HepG2 (cell line): Measurements from ENCODE around the gene WDR41. TPM values are rescaled to one million over a fixed set of nuclear protein-coding genes. Genes with fewer than 3 reads are reported as not detected.

Source experiments
- ATAC-seq: fragments of 200-7000 bp; cut with Tn5 transposase; 3 replicates; pipeline ENCODE4 v1.9.1; 2020; ENCODE audit warnings: mild to moderate bottlenecking, moderate library complexity
- BruUV-seq: library from RNA; stranded (reverse); fragments of 400-500 nt; replicated peaks from 2 replicates; lab custom pipeline; 2021; lab: Mats Ljungman, UMichigan
- CTCF ChIA-PET: fragments of 300-600 bp; formaldehyde crosslinking; extraction: SDS; loops from one replicate; lab custom pipeline; 2021; ENCODE audit warnings: low total read pairs, inconsistent platforms, low intra/inter-chr PET ratio; lab: Yijun Ruan, JAX
- POLR2A ChIA-PET: fragments of 350-600 bp; sonication (Branson Sonifier 250); formaldehyde crosslinking; loops from one replicate; lab custom pipeline; 2020; ENCODE audit warnings: antibody characterized with exemption, inconsistent platforms; lab: Yijun Ruan, JAX
- DNase-seq: peaks from one replicate; pipeline ENCODE4 v3.0.0-alpha.2; 2015; ENCODE audit warnings: low spot score
- FAIRE-seq: peaks from 3 replicates; lab custom pipeline; 2011; peaks lifted over from hg19 to GRCh38; lab: Jason Lieb, UNC
- H2AFZ ChIP-seq: one replicate; pipeline ENCODE4 v1.6.1; 2011; ENCODE audit warnings: low read length, inconsistent platforms
- H3K27ac ChIP-seq: fragments of 300-600 bp; 3 replicates; pipeline ENCODE4 v1.8.0; 2011; ENCODE audit warnings: mixed run types, mild to moderate bottlenecking, mixed read lengths, low read length, inconsistent platforms; ENCODE audit not compliant: insufficient read depth; ENCODE audit errors: extremely low read length
- H3K27me3 ChIP-seq, 2 experiments: fragments of 200-600 bp in 1 of 2; 2 replicates in 1 of 2; 3 replicates in 1 of 2; pipeline versions ENCODE4 v1.6.0 to v1.8.0; 2011; ENCODE audit warnings: low read length in 2 of 2, mild to moderate bottlenecking in 2 of 2, moderate library complexity in 2 of 2, inconsistent platforms in 1 of 2; ENCODE audit not compliant: insufficient read depth in 2 of 2, control insufficient read depth in 1 of 2
- H3K36me3 ChIP-seq, 2 experiments: fragments of 200-600 bp in 1 of 2; replicated peaks in 1 of 2; 2 replicates in 1 of 2; 3 replicates in 1 of 2; pipeline versions ENCODE4 v1.5.1 to v1.8.0; 2011; ENCODE audit warnings: low read length in 2 of 2, inconsistent platforms in 1 of 2; ENCODE audit not compliant: insufficient read depth in 2 of 2, control insufficient read depth in 1 of 2
- H3K4me1 ChIP-seq: 2 replicates; pipeline ENCODE4 v1.5.1; 2012; ENCODE audit warnings: low read length, inconsistent platforms; ENCODE audit not compliant: insufficient read depth
- H3K4me2 ChIP-seq: 2 replicates; pipeline ENCODE4 v1.6.0; 2011; ENCODE audit warnings: low read depth, low read length, inconsistent platforms
- H3K4me3 ChIP-seq, 3 experiments: fragments of 200-600 bp in 1 of 3; sonication (generic), shearing (Covaris generic) in 1 of 3; replicated peaks in 1 of 3; 2 replicates each; pipeline ENCODE4 v1.5.1; 2011 to 2016; ENCODE audit warnings: low read length in 3 of 3, inconsistent platforms in 2 of 3, low read depth in 2 of 3, mild to moderate bottlenecking in 2 of 3, control low read depth in 1 of 3, mixed read lengths in 1 of 3; ENCODE audit not compliant: insufficient read depth in 1 of 3
- H3K79me2 ChIP-seq: one replicate; pipeline ENCODE4 v1.6.1; 2011; ENCODE audit warnings: low read length, inconsistent platforms; ENCODE audit not compliant: insufficient read depth
- H3K9ac ChIP-seq: 2 replicates; pipeline ENCODE4 v1.6.0; 2011; ENCODE audit warnings: mild to moderate bottlenecking, low read depth, low read length, inconsistent platforms; ENCODE audit not compliant: insufficient read depth
- H3K9me3 ChIP-seq: 2 replicates; pipeline ENCODE4 v1.5.1; 2012; ENCODE audit warnings: mild to moderate bottlenecking, low read length
- H4K20me1 ChIP-seq: 2 replicates; pipeline ENCODE4 v1.6.0; 2011; ENCODE audit warnings: inconsistent platforms, mild to moderate bottlenecking, low read length, moderate library complexity; ENCODE audit not compliant: insufficient read depth
- HHEX ChIP-seq: IDR thresholded peaks from 2 replicates; pipeline ENCODE4 v1.6.1; 2016; ENCODE audit warnings: control low read depth
- RARG ChIP-seq: sonication (generic); formaldehyde crosslinking; IDR thresholded peaks from 2 replicates; pipeline ENCODE4 v1.4.0; 2020; ENCODE audit warnings: low read depth, mild to moderate bottlenecking, missing genetic modification reagents
- SMYD3 ChIP-seq: sonication (generic); formaldehyde crosslinking; IDR thresholded peaks from 2 replicates; pipeline ENCODE4 v1.8.1; 2023; ENCODE audit warnings: mild to moderate bottlenecking, missing genetic modification reagents
- YY1 ChIP-seq: IDR thresholded peaks from 2 replicates; pipeline ENCODE4 v1.6.1; 2011; ENCODE audit warnings: low read length, low read depth, moderate library complexity, mild to moderate bottlenecking; ENCODE audit not compliant: insufficient read depth, insufficient replicate concordance
- ZBTB39 ChIP-seq: sonication (generic); formaldehyde crosslinking; IDR thresholded peaks from 2 replicates; pipeline ENCODE4 v1.5.0; 2020; ENCODE audit warnings: missing genetic modification reagents
- ZNF484 ChIP-seq: sonication (generic); formaldehyde crosslinking; IDR thresholded peaks from 2 replicates; pipeline ENCODE4 v1.5.1; 2020; ENCODE audit warnings: mild to moderate bottlenecking, low read depth, missing genetic modification reagents, borderline replicate concordance
- ZNF530 ChIP-seq: sonication (generic); formaldehyde crosslinking; IDR thresholded peaks from 2 replicates; pipeline ENCODE4 v1.5.0; 2020; ENCODE audit warnings: low read depth, mild to moderate bottlenecking, missing genetic modification reagents
- WGBS: methylation state at CpG from one replicate; pipeline ENCODE4 v1.1.6; 2017; ENCODE audit warnings: low lambda C conversion rate; 5-methylcytosine and 5-hydroxymethylcytosine counted together
- in situ Hi-C: cut with HindIII; loops from 2 replicates; pipeline ENCODE4 v1.10.0; 2017; ENCODE audit warnings: low pct_unique_long_range_greater_than_20kb; ENCODE audit not compliant: extremely low pct_ligation_motif_present
- intact Hi-C: fragments of 100-400 bp; cut with micrococcal nuclease; formaldehyde crosslinking; loops from one replicate; pipeline ENCODE4 v1.10.0; 2022; ENCODE audit not compliant: unreplicated experiment
- polyA plus RNA-seq, 8 experiments: library from polyadenylated mRNA; depleted of rRNA in 3 of 8; stranded (reverse) in 7 of 8; unstranded in 1 of 8; fragments of >200 nt; fragmentation: Illumina TruSeq in 4 of 8; extraction: Trizol in 4 of 8; gene quantifications; 2 replicates each; pipeline versions ENCODE4 v1.2.1 to v1.2.3, GENCODE V29; 2011 to 2016; ENCODE audit warnings: low read depth in 4 of 8, missing spikeins in 1 of 8, mixed read lengths in 1 of 8; ENCODE audit not compliant: insufficient read depth in 1 of 8
- total RNA-seq, 5 experiments: library from RNA; depleted of rRNA; stranded (reverse); fragments of >200 nt; fragmentation: Illumina TruSeq; extraction: Trizol; gene quantifications; 2 replicates each; pipeline ENCODE4 v1.2.3, GENCODE V29; 2016; ENCODE audit warnings: low read depth in 1 of 5

WDR41 gene
- total and polyA plus RNA-seq, 2 of the 13 experiments (the other 11 are each of a cell fraction or from before 2014, with no cell fraction given): 18.9 to 39.3 TPM

- intact Hi-C loops: no loop called here
Measured at GRCh38 chr5:77420940-77421339, 71.2 kb downstream of the WDR41 start.

More at GRCh38 chr5:77420940-77421339, 71.2 kb downstream of the WDR41 start:
- no peak for FAIRE-seq
- WGBS: 75% methylated on average over 3 of the region's 3 CpGs
- Histone ChIP-seq H3K36me3 (no peaks in the 10 kb centered on the region), H4K20me1 (no peaks in the 10 kb centered on the region), H2AFZ (no peak overlapping the region), H3K4me3 (no peak overlapping the region), H3K79me2 (no peaks in the 10 kb centered on the region), H3K9me3 (no peaks in the 10 kb centered on the region), H3K9ac (no peak overlapping the region), H3K4me2 (no peak overlapping the region), H3K4me1 (peaks cover 20% of the 10 kb centered on the region), H3K27ac (no peak overlapping the region), H3K27me3 (no peaks in the 10 kb centered on the region)
- DNase-seq: no peak
- no peak for ATAC-seq
- CTCF ChIA-PET: no interaction called here
- TF ChIP-seq YY1 (no peak), SMYD3 (CRISPR knock-in tag) (no peak), RARG (no peak), HHEX (CRISPR knock-in tag) (no peak), ZNF530 (CRISPR knock-in tag) (no peak), ZBTB39 (no peak), ZNF484 (CRISPR knock-in tag) (no peak)
- no TSS peak for BruUV-seq
- in situ Hi-C loops: no loop called here
- POLR2A ChIA-PET: no interaction called here
